Brain microvascular endothelial cell (primary cell): ENCODE data around the gene TNNT1.

Experiments used
- DNase-seq: peaks from one replicate; pipeline ENCODE4 v3.0.0-alpha.2; 2020
- H3K27ac ChIP-seq: fragments of 250-450 bp; sonication (Bioruptor Pico); 2 replicates; pipeline ENCODE4 v1.5.1; 2020; ENCODE audit warnings: mild to moderate bottlenecking, moderate library complexity
- H3K27me3 ChIP-seq: fragments of 250-450 bp; sonication (Bioruptor Pico); replicated peaks from 2 replicates; pipeline ENCODE4 v1.5.1; 2020; ENCODE audit warnings: mild to moderate bottlenecking
- H3K36me3 ChIP-seq: fragments of 250-450 bp; sonication (Bioruptor Pico); replicated peaks from 2 replicates; pipeline ENCODE4 v1.5.1; 2020; ENCODE audit warnings: mild to moderate bottlenecking
- H3K4me3 ChIP-seq: 2 replicates; pipeline ENCODE4 v1.5.1; 2011; ENCODE audit warnings: low read depth, mild to moderate bottlenecking, control low read depth, low read length, moderate library complexity
- in situ Hi-C: cut with HindIII; loops from 2 replicates; pipeline ENCODE4 v1.10.0; 2017; ENCODE audit warnings: low sequenced_read_pairs, low pct_ligation_motif_present
- TF ChIP-seq, protein P1 (sequence below): IDR thresholded peaks from 2 replicates; pipeline ENCODE4 v1.5.1; 2011; ENCODE audit warnings: low read depth, mild to moderate bottlenecking, moderate library complexity, low read length, control low read depth, inconsistent platforms; ENCODE audit errors: missing control alignments

The TNNT1 gene, protein sequence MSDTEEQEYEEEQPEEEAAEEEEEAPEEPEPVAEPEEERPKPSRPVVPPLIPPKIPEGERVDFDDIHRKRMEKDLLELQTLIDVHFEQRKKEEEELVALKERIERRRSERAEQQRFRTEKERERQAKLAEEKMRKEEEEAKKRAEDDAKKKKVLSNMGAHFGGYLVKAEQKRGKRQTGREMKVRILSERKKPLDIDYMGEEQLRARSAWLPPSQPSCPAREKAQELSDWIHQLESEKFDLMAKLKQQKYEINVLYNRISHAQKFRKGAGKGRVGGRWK

DNA sequence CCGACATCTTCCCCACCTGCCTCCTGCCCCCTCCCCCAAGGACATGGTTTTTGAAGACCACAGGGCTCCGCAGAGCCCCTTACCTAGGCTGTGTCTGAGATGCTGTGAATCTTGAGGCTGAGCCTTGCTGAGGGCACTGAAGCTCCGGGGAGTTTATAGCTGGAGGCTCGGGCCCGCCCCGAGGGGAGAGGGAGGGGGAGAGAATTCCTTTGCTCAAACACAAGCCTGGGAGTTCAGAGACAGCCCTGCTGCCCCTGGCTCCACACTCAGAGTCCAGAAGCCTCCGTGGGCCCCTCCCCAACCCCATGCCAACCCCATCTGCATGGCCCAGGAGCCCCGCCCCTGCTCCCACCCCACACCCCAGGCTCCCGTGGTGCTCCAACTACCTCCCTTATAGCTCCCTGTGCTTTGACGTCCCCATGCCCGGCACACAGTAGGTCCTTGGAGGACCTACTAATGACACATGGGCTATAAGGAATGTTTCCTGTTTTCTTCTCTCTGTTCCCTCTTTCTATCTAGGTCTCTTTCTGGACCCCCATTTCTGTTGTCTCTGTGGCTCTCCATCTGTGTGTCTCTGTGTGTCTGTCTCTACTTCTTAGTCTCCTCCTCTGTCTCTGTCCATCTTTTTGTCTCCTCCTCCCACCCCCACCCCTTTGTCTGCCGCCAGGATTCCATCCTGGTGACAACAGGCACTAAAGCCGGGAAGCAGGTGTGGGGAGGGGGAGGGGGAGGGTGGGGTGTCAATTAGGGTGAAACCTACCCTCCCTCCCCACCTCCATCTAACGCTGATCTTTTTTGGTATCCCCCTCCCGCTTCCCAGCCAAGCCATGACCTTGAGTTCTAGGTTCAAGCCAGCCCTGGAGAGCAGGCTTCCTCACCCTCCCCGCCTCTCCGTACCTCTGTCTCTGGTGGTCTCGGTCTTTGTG is at the start of gene TNNT1:
TSS of gene TNNT1 (minus strand) at position 129 of the 926 bp plus-strand sequence. CDS start 2,049 bp downstream, outside the sequence.
- TF ChIP-seq, protein P1, sequence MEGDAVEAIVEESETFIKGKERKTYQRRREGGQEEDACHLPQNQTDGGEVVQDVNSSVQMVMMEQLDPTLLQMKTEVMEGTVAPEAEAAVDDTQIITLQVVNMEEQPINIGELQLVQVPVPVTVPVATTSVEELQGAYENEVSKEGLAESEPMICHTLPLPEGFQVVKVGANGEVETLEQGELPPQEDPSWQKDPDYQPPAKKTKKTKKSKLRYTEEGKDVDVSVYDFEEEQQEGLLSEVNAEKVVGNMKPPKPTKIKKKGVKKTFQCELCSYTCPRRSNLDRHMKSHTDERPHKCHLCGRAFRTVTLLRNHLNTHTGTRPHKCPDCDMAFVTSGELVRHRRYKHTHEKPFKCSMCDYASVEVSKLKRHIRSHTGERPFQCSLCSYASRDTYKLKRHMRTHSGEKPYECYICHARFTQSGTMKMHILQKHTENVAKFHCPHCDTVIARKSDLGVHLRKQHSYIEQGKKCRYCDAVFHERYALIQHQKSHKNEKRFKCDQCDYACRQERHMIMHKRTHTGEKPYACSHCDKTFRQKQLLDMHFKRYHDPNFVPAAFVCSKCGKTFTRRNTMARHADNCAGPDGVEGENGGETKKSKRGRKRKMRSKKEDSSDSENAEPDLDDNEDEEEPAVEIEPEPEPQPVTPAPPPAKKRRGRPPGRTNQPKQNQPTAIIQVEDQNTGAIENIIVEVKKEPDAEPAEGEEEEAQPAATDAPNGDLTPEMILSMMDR = no peak

DNA sequence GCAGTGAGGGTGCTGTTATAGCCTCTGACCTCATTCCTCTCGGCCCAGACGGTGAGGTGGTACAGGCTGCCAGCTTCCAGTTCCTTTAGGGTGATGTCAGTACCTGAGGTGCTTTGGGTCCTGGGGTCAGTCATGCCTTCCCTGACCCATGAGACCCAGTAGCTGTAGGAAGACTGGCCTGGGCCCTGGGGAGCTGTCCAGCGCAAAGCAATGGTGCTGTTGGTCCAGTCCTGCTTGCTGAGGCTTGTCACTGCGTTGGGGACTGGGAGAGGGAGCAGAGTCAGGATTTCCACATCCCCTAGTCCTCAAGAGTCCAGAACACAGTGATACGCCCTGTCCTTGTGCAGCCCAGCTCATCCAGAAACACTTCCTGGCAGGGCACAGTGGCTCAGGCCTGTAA is 49.6 kb upstream of the TNNT1 start:
- H3K4me3 ChIP-seq = no peak overlapping the region
- TF ChIP-seq, protein P1 = no peak
- in situ Hi-C loops = no loop called here
- H3K27me3 ChIP-seq = no peaks in the 10 kb centered on the region
- DNase-seq = no peak
- no peaks in the 10 kb centered on the region for H3K36me3 ChIP-seq
- no peak overlapping the region for H3K27ac ChIP-seq

More for the DNA sequence above, at the start of gene TNNT1:
- Histone ChIP-seq H3K27me3 (peaks cover 15% of the 10 kb centered on the region), H3K27ac (no peak within 1 kb of the TSS), H3K36me3 (no peaks in the 10 kb centered on the region), H3K4me3 (no peak within 1 kb of the TSS)
- DNase-seq = no peak
- in situ Hi-C loops = no loop called here

DNA sequence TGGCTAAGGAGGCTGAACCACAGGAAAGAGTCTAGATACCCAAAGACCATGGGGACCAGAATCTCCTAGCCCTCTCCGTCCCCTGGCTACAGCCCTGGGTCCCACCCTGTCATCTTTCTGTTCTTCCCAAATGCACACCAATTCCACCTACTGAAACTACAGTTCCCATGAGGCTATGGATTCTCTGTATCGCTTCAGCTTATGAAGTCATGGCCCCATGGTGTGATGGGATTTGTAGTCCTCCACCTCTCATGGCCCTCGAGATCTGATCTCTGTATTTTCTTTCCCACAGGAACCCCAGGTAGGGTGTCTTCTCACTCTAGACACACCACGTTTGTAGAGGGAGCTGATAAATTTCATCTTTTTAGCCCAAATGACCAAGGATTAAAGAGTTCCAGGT is 48.5 kb upstream of the TNNT1 start:
- H3K27ac ChIP-seq = no peak overlapping the region
- TF ChIP-seq, protein P1 = no peak
- in situ Hi-C loops = no loop called here
- H3K4me3 ChIP-seq = no peak overlapping the region
- H3K27me3 ChIP-seq = no peaks in the 10 kb centered on the region
- no peaks in the 10 kb centered on the region for H3K36me3 ChIP-seq
- DNase-seq = no peak

DNA sequence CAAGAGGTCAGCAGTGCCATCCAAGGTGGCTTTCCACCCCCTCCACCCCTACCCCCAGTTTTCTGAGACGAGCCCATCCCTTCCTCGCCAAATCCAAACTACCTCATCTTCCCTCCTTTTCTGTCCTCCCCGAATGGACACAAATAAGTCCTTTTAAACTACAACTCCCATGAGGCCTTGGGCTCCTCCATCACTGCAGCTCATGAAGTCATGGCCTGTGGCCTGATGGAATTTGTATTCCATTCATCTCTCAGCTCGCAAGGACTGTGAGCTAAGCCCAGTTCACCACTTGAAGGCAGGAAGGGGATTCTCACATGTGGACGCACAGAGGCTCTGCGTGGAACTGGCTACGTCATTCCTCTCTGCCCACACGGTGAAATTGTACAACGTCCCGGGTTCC is 47.8 kb upstream of the TNNT1 start:
- H3K27me3 ChIP-seq = no peaks in the 10 kb centered on the region
- H3K36me3 ChIP-seq = no peaks in the 10 kb centered on the region
- H3K4me3 ChIP-seq = no peak overlapping the region
- TF ChIP-seq, protein P1 = no peak
- in situ Hi-C loops = no loop called here
- H3K27ac ChIP-seq = no peak overlapping the region
- DNase-seq = no peak

DNA sequence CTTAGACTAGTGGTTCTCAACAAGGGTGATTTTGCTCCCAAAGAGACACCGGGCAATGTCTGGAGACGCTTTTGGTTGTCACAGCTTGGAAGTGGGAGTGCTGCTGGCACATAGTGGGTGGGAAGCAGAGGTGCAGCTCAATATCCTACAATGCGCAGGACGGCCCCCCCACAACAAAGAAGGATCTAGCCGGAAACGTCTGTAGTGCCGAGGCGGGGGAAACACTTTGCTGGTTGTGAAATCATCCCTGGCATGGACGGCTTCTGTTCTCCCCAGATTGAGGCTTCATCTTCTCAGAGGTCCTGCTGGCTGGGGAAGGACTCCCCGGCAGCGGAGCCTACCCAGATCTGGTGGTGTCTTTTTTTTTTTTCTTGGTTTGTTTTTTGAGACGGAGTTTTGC is 44.5 kb upstream of the TNNT1 start:
- no peaks in the 10 kb centered on the region for H3K36me3 ChIP-seq
- DNase-seq = no peak
- no peak overlapping the region for H3K4me3 ChIP-seq
- H3K27ac ChIP-seq = no peak overlapping the region
- in situ Hi-C loops = no loop called here
- no peaks in the 10 kb centered on the region for H3K27me3 ChIP-seq
- TF ChIP-seq, protein P1 = no peak
